Upper lobe of left lung (tissue), 4 donors: ENCODE results near the gene CNOT6L.

Experiments used
- EP300 ChIP-seq, 4 donors: sonication (generic); formaldehyde crosslinking; IDR thresholded peaks; one replicate each; pipeline ENCODE4 v1.5.1; 2017; ENCODE audit warnings: antibody characterized with exemption in 4 of 4, control low read depth in 2 of 4
- TF ChIP-seq, protein P1 (sequence below), 6 experiments: fragments of 450-650 bp in 4 of 6; fragments of 200-600 bp in 2 of 6; sonication (generic) in 2 of 6; IDR thresholded peaks; one replicate each; pipeline ENCODE4 v1.5.1; 2016 to 2019; ENCODE audit warnings: antibody characterized with exemption in 6 of 6

DNA sequence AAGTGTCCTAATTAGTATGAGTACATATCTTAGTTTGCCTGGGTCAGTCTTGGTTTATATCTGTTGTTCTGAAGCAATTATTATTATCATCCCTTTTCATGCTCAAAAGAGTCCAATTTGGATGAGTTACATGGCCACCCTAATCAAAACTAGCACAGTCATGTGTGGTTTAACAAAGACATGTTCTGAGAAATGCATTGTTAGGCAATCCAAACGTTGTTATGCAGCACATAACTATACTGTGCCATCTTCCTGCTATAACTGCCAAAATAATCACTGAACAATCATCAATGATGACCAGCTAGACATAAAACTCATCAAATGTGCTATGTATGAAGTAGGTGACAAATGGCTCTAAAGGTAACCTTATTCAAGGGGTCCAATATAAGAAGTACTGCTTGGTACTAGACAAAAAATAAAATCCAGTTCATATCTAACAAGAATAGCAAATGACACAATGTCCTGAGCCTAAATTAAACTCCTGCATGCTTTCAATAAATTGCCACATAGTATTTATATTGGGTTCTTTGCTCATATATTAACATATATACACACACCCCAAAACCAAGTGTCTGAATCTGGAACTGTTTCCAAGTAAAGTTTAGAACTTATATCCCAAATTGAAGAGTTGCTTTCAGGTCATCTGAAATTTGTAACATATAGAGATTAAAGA lies 41.9 kb downstream of the CNOT6L start:
- TF ChIP-seq, protein P1, sequence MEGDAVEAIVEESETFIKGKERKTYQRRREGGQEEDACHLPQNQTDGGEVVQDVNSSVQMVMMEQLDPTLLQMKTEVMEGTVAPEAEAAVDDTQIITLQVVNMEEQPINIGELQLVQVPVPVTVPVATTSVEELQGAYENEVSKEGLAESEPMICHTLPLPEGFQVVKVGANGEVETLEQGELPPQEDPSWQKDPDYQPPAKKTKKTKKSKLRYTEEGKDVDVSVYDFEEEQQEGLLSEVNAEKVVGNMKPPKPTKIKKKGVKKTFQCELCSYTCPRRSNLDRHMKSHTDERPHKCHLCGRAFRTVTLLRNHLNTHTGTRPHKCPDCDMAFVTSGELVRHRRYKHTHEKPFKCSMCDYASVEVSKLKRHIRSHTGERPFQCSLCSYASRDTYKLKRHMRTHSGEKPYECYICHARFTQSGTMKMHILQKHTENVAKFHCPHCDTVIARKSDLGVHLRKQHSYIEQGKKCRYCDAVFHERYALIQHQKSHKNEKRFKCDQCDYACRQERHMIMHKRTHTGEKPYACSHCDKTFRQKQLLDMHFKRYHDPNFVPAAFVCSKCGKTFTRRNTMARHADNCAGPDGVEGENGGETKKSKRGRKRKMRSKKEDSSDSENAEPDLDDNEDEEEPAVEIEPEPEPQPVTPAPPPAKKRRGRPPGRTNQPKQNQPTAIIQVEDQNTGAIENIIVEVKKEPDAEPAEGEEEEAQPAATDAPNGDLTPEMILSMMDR (IDR thresholded peaks at IDR 0.05): no peak
- no peak for TF ChIP-seq EP300 (IDR thresholded peaks at IDR 0.05)
